Kasumi-1 (cell line): Measurements from ENCODE around the gene OR1J4.
"Not testable (repeated sequence)": the region's sequence is repeated elsewhere in the genome, so short reads cannot be mapped to it uniquely, and the experiment has no call there.

Experiments
- DNase-seq, 2 experiments: peaks; one replicate each; lab custom pipeline; 2025; lab: John Stamatoyannopoulos, UW

Gene OR1J4

GRCh38 chr9:122518841-122519240 lies at the start of gene OR1J4:
Gene OR1J4, plus strand, starts transcription at chr9:122519141. Its CDS starts 0 bp downstream, at chr9:122519141.
- DNase-seq = no peak

- DNase-seq = no peak
These were observed 44.4 kb upstream of the OR1J4 start for GRCh38 chr9:122474561-122474960.

- no peak for DNase-seq
These were observed 43.2 kb upstream of the OR1J4 start for GRCh38 chr9:122475717-122476116.

- DNase-seq = no peak
These were observed 41.6 kb upstream of the OR1J4 start for GRCh38 chr9:122477346-122477745.

- DNase-seq = no peak
These were observed 41.1 kb upstream of the OR1J4 start, which contains the start of gene OR1J1 for GRCh38 chr9:122477826-122478225. Gene OR1J1, minus strand, starts transcription at chr9:122477926. Its CDS starts 0 bp downstream, at chr9:122477926.

- no peak for DNase-seq
These were observed 39.9 kb upstream of the OR1J4 start for GRCh38 chr9:122479062-122479461.

GRCh38 chr9:122498883-122499288 lies 20.1 kb upstream of the OR1J4 start:
- DNase-seq = peak; percentile 39 to 41

- no peak for DNase-seq
These were observed 12.0 kb upstream of the OR1J4 start for GRCh38 chr9:122506964-122507363.

GRCh38 chr9:122510502-122510901 lies 8.4 kb upstream of the OR1J4 start, which contains the start of gene OR1J2:
Gene OR1J2, plus strand, starts transcription at chr9:122510802. Its CDS starts 0 bp downstream, at chr9:122510802.
- no peak for DNase-seq

- no peak for DNase-seq
These were observed 715 bp upstream of the OR1J4 start for GRCh38 chr9:122518226-122518625.

- no peak for DNase-seq
These were observed 435 bp downstream of the OR1J4 start for GRCh38 chr9:122519376-122519775.

GRCh38 chr9:122526602-122527001 lies 7.7 kb downstream of the OR1J4 start:
- no peak for DNase-seq

GRCh38 chr9:122527193-122527592 lies 8.3 kb downstream of the OR1J4 start, which contains the start of gene OR1N1:
Gene OR1N1, minus strand, starts transcription at chr9:122527293. Its CDS starts 0 bp downstream, at chr9:122527293.
- DNase-seq = no peak

- DNase-seq = not testable (repeated sequence)
These were observed 12.2 kb downstream of the OR1J4 start for GRCh38 chr9:122531157-122531556.

GRCh38 chr9:122536134-122536533 lies 17.2 kb downstream of the OR1J4 start:
- no peak for DNase-seq

- DNase-seq = not testable (repeated sequence)
These were observed 18.1 kb downstream of the OR1J4 start for GRCh38 chr9:122537066-122537465.

- DNase-seq = no peak
These were observed 19.8 kb downstream of the OR1J4 start for GRCh38 chr9:122538757-122539156.

GRCh38 chr9:122546196-122546595 lies 27.3 kb downstream of the OR1J4 start:
- DNase-seq = no peak

GRCh38 chr9:122551371-122551770 lies 32.4 kb downstream of the OR1J4 start:
- DNase-seq = no peak

- DNase-seq = no peak
These were observed 33.9 kb downstream of the OR1J4 start, which contains the start of gene OR1N2 for GRCh38 chr9:122552812-122553211. Gene OR1N2, plus strand, starts transcription at chr9:122553112. Its CDS starts 100 bp downstream, at chr9:122553212.

GRCh38 chr9:122561446-122561845 lies 42.5 kb downstream of the OR1J4 start:
- no peak for DNase-seq

GRCh38 chr9:122562134-122562760 lies 43.3 kb downstream of the OR1J4 start:
- DNase-seq = no peak

GRCh38 chr9:122567901-122568300 lies 49.0 kb downstream of the OR1J4 start:
- DNase-seq = no peak
